ENCODE data around the gene SYT10.
"Not testable (repeated sequence)": the region's sequence is repeated elsewhere in the genome, so short reads cannot be mapped to it uniquely, and the experiment has no call there.

SYT10 gene

DNA sequence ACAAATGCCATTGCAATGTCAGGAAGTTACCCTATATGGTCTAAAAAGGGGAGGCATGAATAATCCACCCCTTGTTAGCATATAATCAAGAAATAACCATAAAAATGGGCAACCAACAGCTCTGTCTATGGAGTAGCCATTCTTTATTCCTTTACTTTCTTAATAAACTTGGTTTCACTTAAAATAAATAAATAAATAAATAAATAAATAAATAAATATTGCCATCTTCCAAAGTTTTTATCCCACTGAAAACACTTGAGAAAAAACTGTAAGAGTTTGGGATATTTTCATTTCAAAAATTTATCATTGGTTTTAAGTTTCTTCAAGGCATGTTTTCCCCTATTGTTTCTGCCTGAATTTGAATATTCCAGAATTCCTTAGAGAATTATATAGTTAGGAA lies 89.8 kb downstream of the SYT10 start:
- no peak for DNase-seq (ENCODE audit: low read depth in 3 of 3)

DNA sequence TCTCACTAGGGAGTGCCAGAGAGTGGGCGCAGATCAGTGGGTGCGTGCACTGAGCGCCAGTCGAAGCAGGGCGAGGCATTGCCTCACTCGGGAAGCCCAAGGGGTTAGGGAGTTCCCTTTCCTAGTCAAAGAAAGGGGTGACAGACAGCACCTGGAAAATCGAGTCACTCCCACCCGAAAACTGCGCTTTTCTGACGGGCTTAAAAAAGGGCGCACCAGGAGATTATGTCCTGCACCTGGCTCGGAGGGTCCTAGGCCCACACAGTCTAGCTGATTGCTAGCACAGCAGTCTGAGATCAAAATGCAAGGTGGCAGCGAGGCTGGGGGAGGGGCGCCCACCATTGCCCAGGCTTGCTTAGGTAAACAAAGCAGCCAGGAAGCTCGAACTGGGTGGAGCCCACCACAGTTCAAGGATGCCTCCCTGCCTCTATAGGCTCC lies 107.6 kb downstream of the SYT10 start:
- not testable (repeated sequence) for DNase-seq (ENCODE audit: low read depth in 3 of 3)

DNA sequence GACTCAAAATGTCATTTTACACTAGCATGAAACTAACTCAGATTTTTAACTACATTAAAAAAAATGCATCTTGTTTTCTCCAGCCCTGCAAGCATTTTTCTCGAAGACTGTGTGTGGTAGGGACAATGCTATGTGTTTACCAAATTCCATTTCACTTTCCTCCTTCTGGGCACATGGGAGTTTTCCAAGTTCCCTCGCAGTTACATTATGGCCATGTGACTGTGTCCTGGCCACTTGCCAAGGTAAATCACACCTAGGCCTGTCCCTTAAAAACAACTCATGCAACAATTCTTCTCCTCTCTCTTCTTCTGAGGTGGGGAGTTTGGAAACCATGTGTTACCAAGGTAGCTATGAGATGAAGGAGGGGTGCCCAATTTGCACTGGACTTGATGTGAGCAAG lies 108.7 kb downstream of the SYT10 start:
- no peak for DNase-seq (ENCODE audit: low read depth in 3 of 3)
